CD4-positive, alpha-beta T cell treated with Interleukin-10 for 1 hour (primary cell): ENCODE results near the gene RAET1L.
"Not testable (repeated sequence)": the region's sequence is repeated elsewhere in the genome, so short reads cannot be mapped to it uniquely, and the experiment has no call there.

Source experiments
- DNase-seq: peaks from one replicate; pipeline ENCODE4 v3.0.0-alpha.2; 2020

RAET1L gene

DNA sequence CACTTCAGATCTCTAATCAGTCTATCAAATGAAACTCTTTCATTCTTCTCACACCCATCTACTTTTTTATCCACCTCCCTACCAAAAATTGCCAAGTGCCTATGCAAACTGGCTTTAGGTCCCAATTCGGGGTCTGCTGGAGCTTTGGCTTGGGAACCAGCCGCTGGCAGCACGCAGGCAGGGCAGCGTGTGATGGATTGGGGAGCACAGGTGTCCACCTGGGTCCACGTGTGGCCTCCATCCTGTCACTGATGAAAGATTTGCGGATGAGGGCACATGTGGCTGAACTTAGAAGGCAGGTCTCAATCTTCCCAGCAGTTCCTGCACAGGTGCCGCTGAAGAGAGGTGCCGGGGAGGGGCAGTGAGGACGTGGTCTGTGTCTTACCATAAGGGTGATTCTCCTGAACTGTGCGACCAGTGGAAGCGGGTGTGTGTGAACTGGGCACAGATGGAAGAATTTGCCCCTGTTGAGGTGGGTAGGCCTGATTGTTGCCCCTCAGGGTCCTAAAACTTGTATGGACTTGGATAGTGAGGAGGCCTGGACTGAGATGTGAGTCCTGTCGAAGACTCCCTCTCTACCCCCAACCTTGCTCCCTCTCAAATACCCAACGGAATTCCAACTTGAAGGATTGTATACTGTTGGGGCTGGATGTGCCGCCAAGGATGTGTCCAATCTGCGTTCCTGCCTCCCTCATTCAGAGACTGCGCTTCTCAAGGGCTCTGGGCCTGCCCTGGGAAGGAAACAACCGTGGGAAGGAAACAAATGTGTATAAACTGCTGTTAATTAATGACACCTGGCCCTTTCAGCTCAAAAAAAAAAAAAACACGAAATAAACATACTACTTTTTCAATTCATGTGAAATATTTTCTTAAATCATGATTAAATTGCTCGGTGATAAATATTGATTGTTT is 18.4 kb upstream of the RAET1L start:
- DNase-seq = no peak

DNA sequence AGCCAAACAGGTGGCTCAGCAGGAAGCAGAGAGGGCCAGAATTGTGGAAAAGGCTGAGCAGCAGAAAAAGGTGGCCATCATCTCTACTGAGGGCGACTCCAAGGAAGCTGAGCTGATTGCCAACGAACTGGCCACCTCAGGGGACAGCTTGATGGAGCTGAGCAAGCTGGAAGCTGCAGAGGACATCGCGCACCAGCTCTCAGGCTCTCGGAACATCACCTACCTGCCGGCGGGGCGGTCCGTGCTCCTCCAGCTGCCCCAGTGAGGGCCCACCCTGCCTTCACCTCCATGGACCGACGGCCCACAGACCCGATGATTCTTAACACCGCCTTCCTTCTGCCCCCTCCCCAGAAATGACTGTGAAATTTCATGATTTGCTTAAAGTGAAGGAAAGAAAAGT is 17.8 kb upstream of the RAET1L start:
- no peak for DNase-seq

DNA sequence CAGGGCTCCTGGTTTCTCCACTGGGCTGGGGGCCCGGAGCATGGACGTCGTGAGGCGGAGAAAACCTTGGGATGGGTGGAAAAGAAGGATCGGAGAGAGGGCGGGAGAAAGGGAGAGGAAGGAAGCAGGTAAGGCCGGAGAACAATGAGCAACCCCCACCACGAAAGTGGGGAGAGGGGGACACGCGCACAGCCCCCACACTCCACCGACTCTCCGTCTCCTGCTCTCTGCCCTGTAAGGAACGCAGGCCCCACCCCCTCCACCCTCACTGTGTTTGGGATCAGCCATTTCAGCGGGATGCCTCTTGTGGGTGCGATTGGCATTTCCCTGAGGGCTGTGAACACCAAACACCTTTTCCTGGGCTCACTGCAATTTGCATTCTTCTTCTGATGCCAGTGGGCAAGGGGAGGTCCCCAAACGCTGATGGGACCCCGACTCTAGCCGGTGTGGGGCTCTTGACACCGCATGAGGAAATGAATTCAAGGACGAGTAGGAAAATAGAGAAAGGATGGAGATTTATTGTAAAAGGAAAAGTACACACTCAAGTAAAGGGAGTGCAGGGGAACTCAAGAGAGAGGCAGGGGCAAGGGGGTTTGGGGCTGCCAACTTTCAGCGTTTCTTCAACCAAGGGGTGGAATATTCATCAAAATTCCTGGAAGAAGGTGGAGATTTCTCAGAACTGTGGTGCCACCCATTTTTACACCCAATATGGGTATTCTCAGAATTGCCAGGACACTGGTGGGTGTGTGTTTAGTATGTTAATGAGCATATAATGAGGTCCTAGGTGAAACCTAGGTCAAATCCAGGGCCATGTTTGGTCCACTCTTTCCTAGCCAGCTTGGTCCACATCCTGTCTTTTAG is 13.1 kb upstream of the RAET1L start:
- no peak for DNase-seq

DNA sequence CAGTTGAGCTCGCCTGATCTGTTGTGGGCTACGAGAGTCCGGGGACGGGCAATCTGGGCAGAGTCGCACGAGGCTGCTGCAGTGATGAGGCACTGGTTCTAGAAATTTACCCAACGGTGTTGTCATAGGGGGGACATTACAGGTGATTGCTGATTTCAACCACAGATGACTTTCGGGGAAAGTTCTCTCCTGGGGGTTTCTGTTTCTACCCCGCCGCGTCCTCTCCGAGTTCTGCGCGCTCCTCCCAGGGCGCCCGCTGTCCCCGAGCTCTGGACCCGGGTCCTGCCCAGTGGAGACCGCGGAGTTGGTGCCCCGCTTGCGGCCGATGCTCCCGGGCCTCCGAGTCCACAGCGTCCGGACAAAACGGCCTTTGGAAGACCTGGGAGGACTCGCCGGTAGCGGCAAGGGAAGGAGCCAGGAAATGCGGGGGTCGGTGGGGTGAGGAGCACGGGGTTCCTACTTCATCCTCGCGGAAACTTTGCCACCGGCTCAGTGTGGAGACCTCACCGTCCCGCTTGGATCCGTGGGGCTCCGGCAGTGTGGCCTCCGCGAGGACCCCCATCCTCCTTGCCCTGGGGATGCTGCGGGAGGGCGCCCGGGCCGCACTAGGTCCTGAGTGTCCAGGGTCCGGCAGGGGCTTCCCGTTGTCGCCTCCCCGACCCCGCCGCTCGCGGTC is 12.3 kb upstream of the RAET1L start:
- no peak for DNase-seq

DNA sequence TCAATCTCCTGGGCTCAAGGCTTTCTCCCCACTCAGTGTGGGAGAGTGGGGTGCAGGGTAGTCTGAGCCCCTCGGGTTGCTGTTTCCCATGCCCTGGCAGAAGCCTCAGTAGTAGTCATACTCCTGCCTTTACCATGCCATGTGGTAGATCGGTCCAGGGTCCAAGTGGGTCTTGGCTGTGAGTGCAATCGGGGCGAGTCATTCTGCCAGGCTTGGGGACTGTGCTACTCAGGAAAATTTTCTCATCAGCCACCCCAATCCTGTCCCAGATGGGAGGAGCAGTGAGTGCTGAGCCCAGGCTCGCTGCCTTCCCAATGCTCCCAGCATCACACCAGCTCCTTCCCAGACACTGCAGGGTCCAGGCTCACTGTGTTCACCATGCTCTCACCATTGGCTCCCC is 10.7 kb upstream of the RAET1L start:
- no peak for DNase-seq

DNA sequence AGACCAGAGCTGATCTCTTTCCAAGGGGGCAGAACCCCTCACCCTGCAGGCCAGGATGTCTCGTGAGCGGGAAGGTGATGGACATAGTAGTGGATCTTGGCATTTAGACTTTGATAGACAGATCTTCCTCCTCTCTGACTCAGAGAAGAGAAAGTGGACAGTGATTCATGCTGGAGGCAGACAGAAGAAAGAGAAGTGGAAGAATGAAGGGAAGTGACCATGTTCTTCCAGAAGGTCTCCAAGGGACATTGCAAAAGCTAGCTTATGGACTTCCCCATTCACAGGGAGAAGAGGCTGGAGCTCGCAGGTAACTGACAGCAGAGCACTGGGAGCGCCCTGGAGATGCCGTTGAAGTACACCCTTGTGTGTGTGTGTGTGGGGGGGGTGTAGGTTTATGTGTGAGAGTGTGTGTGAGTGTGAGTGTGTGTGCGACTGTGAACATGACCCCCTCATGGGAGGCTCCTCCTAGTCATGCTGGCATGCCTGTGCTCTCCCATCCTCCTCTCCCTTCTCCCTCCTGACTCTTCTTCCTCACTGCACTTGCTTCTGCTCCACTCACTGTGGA is 8.0 kb upstream of the RAET1L start:
- no peak for DNase-seq

DNA sequence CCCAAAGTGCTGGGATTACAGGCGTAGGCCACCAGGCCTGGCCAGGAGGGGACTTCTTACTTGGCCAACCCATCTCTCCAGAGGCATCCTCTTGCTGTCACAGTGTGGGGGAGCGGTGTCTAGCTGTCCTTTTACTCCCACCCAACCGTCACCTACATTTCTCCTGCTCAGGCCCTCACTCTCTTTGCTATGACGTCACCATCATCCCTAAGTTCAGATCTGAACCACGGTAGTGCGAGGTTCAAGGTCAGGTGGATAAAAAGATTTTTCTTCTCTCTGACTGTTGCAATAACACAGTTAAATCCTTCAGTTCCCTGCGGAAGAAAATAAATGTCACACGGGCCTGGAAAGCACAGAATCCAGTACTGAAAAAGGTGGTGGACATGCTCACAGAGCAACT is 7.3 kb upstream of the RAET1L start:
- DNase-seq = no peak

DNA sequence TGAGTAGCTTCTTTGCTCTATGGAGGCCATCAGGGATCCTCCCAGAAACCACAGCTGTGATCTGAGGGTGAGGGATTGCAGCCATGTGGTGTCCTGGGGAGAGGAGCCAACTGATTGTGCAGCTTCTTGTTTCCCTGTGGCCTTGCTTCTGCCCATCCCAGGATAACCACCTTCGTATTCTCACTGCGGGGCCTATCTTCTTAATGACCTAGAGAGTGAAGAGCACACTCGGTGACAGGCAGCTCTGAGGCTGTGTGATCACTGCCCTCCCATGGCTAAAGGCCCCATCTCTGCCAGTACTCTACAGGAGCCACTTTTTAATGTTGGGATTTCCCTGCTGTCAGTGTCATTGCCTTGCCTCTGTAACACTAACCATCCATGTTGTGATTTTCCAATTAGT is 5.3 kb upstream of the RAET1L start:
- no peak for DNase-seq

DNA sequence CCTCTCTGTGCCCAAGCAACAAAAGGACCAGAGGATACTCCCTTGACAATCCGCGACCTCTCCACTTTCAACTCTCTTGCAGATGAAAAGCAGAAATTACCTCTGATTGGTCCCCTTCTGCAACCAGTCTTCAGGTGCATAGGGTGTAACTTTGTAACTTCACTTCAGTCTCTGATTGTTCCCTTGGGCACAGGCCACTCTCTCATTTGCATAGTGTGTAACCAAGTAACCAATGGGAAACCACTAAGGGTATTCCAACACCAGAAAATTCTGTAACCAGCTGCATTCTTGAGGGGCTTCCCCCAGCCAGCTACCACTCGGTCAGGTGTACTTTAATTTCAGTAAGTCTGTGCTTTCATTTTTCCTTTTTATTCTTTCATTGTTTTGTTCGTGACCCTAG is 4.4 kb upstream of the RAET1L start:
- DNase-seq = no peak

DNA sequence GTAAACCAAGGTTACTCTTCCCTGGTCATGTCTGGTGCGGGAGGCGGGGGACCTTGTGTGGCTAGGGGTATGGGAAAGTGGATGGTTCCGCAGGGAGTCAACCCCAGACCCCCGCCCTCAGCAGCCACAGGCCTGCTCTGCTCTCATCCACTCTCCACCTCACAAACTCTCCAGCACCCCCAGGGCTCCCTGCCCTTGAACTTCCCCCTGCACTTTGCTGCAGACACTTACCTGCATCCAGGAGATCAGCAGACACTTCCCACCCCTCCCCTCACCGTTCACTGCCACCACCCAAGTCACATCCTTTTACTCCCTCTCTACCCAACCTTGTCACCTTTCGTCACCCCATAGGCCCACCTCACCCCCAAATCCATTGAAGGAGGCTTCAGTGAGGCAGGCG is 3.9 kb upstream of the RAET1L start:
- DNase-seq = no peak

DNA sequence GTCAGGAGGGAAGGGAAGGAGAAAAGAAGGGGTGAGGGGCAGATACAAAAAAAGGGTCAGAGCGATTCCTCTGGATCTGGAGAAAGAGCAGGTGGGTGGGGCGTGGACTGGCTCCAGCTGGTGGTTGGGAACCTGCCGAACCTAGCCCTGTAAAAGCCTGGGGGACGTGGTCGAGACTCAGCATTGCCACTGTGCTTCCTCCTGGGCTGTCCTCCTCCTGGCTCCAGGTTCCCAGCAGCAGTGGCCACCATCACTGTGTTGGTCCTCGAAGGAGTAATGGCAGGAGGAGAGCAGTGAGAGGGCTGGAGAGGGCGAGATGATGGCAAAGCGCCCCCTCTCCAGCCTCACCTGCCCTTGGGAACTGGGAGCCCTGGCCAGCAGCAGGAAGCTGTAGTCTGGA is 3.5 kb upstream of the RAET1L start:
- DNase-seq = no peak

DNA sequence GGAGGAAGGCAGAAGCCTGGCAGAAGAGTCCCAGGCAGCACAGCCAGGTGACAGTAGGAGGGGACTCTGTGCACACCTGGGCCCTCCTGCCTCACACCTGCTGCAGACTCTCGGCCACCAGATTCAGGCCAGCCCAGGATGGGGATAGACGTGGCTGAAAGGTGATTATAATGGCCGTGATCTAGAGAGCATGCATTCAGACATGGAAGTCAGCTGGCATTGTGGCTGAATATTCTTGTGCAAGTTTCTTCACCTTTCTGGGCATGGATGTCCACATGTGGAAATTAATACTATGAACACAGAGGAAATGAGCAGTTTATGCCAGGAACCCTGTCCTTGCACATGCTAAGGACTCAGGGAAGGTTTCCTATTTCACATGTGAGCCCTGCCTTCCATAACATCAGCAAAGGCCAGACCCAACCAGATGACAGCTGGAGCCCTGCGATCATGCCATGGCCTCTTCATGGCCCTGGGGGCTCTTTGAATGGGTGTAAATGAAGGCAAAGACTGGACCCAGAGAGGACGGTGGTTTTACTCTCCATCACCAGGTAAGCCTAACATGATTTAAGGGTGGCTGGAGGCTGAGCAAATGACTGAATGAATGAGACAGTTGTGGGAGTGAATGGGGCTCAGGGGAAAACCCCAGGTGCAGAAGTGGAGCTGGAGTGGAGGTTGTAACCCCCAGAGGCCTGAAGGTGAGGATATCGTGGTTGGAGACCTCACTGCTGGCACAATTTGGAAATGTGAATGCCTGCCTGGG is 2.7 kb upstream of the RAET1L start:
- DNase-seq = no peak

DNA sequence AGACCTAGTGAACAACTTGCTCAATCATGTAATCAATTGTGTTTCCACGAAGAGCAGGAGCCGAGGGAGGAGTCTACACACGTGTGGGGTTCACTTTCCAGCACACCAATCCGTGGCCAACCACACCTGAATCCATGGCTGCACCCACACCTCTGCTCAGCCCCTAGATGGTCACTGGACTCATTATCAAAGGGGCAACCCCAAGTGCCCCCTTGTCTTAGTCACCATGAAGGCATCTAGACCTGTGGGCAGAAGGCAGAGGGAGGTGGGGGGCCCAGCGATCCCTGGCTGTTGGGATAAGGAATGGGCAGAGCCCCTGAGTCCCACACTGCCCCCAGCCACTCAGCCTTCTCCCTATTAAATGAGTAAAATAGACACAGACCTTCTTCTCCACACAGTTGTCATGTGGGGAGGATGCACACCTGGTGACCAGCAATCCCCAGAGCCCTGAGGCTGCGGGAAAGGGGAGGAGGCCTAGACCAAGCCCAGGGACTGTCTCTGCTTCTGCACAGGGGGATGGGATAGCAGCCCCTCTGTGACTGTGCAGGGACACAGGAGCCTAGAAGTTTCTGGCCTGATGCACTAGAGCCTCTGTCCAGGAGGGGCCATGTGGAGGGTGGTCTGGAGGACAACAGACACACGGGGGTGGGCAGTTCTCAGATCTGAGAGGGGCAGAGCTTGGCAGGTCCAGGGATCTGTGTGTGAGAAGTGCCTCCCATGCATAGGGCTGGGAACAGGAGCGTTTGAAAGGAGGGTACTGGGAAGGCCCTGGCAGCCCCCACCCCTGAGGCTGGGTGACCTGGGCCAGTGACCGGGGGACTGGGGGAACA is 1.9 kb upstream of the RAET1L start:
- no peak for DNase-seq

DNA sequence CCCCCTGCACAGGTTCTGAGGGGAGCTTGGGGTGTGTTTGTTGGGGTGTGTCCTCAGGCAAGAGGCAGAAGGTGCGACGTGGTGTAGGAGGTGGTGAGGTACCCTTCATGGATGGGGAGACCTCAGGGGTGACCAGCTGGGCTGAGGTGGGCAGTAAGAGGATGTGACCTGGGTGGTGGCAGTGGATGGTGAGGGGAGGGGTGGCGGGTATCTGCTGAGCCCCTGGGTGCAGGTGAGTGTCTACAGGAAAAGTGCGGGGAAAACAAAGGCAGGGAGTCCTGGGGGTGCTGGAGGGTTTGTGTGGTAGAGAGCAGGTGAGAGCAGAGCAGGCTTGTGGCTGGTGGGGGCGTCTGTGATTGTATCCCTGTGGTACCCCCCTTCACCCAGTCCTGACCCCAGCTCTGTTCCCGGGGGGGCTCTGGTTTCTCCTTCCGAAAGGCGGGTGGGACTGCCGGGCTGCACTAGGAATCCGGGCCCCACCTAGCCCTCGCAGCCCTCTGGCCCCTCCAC is 631 bp downstream of the RAET1L start:
- no peak for DNase-seq

DNA sequence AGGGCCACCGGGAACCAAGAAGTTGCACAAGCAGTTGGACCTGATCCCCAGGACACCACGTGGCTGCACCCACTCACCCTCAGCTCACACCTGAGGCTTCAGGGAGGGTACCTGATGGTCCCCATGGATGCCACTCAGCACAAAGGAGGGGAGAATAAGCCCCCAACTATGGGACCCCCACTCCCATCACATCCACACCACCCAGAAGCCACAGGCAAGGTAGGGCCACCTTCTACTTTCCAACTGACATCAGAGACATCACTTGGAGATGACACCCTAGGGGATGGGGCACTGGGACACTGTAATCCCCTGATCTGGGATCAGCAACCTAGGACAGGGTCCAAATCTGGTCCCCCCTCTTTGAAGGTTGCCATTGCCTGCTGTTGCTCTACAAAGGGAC is 1.3 kb downstream of the RAET1L start:
- not testable (repeated sequence) for DNase-seq

DNA sequence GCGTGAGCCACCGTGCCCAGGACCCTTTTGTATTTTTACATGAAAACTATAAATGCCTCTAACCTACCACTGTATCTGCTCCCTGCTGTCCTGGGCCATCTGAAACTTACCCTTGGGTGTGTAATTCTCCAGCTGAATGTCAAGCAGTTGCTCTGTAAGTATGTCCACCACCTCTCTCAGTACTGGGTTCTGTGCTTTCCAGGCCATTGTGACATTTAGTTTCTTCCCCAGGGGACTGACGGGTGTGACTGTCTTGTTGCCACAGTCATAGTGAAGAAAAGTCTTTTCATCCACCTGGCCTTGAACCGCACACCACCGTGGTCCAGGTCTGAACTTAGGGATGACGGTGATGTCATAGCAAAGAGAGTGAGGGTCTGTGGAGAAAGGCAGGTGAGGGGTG is 3.5 kb downstream of the RAET1L start:
- not testable (repeated sequence) for DNase-seq

DNA sequence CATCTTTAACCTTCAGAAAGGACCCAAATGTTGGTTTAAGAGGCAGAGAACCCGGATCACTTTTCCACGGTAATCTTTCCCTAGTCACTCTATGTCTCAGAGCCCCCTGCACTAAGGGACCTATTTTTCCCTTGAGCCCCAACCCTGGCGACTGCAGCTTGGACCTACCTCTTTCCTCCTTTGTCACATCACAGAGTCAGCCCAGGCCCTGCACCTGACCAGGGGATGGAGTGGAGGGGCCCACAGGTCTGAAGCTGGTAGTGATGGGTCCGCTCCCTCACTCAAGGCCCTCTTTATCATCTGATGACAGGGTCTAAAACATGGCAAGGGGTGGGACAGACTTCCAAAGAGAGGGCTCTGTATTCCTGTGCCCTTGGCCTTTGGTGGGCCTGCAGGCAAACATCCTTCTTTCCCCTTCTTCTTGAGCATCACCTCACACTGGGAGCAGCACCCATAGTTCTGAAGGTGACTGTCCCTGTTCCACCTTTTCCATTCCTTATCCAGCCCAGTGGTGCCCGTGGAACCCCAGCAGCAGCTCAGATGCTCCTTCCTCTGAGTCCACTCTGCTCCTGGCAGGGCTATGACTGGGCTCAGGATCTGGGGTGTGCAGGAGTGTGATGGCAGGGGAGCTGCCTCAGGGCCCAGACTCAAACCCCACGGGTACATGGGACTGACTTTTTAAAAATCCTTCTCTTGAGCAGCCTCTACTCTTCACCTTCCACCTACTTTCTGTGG is 6.3 kb downstream of the RAET1L start:
- DNase-seq = no peak

DNA sequence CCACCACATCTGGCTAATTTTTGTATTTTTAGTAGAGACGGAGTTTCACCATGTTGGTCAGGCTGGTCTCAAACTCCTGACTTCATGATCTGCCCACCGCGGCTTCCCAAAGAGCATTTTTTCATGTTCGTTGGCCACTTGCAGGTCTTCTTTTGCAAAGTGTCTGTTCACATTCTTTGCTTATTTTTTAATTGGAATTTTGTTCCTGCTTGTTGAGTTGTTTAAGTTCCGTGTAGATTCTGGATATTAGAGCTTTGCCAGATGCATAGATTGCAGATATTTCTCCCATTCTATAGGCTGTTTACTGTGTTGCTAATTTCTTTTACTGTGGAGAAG is 8.2 kb downstream of the RAET1L start:
- not testable (repeated sequence) for DNase-seq

DNA sequence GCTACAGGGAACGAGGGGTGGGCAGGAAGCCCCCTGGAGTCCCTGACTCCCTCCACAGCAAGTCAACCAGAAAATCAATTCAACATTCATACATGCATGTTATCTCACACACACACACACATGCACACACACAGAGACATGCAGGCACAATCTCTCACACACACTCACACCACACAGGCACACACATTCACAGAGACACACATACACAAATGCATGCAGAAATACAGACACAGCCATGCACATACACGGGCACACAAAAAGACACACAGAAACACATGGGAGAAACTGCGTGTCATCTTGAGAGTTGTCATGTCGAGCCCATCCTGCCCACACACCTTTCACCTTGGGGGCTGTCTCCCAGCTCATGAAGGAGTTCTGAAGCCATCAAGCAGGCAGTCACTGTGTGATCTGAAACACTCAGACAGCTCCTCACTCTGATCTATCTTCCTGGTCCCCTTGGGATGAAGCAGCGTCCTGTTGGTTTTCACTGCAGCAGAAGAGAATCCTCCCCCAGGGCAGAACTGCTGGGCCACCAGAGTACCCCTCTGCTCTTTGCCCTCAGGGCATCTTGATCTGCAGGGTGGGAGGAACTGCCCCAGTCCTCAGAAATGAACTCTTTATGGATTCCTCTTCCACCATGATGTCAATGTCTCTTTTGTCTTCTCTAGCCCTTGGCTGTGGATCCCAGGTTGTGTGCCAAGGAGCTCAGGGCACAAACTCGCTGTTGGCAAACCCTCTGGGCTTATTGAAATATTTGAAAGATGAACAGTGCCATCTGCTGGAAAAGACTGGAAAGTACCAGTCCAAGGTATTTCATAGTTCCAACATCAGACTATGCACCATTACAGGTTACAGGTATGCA is 8.8 kb downstream of the RAET1L start:
- DNase-seq = peak; percentile 83
